Mucosa of gallbladder (tissue), 1 donor: ENCODE measurements around the gene SLC25A21. TPM values are rescaled to one million over a fixed set of nuclear protein-coding genes. Genes with fewer than 3 reads are reported as not detected.

Experiments used
- DNase-seq: peaks from one replicate; pipeline ENCODE4 v3.0.0-alpha.2; 2020; ENCODE audit warnings: low spot score
- total RNA-seq: library from RNA; stranded (reverse); gene quantifications from one replicate; pipeline ENCODE4 v1.2.1, GENCODE V29; 2021
- donor health status: DM: no; HTN: no; CAD: no.

Gene SLC25A21
- total RNA-seq, 1 donor from 2014 or later = 1.6 TPM

DNA sequence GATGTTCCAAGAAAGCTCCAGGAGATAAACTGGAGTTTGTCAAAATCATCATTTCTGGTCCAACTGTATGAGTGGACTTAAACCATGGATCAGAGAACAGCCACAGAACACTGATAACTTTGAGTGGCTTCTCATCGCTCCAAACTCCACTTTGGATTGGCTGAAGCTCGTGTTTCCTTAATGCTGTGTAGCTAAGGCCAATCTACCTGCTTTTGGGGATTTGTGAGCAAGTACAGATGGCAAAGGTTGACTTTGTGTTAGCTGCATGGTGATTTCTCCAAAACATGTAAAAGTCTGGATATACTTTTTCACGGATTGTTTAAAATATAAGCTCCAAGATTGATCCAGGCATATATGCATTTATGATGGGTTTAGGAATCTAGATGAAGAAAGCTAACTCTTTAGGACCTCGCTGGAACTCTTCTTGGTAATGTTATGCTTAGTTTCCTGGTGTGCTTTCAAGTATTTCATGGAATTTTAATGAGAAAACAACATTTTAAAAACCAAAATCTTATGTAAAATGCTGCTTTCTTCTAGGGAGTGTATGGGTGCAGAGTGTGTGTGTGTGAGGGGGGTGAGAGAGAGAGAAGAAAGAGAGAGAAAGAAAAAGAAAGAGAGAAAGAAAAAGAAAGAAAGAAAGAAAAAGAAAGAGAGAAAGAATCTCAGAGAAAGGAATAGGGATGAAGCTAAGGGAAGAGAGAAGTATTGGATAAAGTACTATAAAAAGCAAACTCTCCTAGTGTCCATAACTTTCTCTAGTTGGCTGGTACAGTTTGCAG lies 522.3 kb downstream of the SLC25A21 start:
- no peak for DNase-seq

DNA sequence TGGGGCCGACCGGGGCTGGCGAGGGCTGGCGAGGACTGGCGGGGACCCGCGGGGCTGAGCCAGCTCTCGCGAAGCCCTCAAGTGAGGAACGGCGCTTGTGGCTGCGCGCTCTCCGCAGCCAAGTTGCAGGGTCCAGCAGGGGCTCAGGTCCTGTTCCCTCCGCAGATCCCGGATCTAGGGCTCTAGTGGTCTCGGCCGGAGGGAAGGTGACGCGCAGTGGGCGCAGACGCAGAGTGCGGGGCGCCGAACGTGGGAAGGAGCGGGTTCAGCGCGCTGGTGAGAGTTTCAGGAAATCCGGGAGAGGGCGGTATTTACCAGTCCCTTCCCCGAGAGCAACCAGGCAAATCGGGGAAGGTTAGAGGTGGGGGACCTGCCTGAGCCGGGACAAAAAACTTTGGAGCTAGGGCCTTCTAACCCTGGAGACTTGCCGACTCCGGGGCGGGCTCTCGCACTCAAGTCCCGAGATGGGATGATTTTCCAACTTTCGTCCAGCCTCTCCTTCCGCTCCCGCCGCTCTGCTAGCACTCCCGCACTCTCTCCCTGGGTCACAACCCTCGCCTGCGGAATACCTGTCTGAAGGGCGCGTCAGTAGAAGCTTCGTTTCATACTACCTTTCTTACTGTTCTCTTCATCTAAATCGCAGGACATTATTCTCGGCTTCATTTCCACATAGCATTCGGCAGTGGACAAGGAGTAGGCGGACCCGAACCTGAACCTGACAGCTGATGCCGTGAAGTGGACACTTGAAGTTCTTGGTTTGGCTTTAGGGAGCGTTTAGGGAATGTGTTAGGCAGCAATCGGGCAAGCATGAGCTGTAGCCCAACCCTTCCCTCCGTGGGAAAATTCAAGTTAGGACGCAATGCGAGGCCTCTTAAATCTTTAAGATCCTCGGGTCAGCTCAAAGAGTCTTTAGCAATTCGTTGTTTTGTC lies 524.3 kb downstream of the SLC25A21 start:
- DNase-seq = no peak

DNA sequence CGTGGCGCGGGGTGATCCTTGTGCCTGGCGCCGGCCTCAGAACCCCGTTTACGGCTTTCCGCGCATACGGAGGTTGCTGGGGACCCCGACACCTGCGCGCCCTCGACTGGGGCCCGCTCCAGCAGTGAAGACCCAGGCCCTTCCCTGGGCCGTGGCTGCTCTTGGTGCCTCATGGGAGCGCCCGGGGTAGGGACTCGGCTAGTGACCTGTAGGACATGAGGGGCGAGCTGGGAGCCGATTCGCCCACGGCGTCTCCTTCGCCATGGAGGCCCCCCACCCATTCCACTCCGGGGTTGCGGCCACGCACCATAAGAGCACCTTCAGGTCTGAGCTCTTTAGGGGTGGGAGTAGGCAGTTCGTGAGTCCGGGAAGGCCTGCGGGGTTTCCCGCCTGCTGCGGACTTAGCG lies 525.0 kb downstream of the SLC25A21 start:
- no peak for DNase-seq

DNA sequence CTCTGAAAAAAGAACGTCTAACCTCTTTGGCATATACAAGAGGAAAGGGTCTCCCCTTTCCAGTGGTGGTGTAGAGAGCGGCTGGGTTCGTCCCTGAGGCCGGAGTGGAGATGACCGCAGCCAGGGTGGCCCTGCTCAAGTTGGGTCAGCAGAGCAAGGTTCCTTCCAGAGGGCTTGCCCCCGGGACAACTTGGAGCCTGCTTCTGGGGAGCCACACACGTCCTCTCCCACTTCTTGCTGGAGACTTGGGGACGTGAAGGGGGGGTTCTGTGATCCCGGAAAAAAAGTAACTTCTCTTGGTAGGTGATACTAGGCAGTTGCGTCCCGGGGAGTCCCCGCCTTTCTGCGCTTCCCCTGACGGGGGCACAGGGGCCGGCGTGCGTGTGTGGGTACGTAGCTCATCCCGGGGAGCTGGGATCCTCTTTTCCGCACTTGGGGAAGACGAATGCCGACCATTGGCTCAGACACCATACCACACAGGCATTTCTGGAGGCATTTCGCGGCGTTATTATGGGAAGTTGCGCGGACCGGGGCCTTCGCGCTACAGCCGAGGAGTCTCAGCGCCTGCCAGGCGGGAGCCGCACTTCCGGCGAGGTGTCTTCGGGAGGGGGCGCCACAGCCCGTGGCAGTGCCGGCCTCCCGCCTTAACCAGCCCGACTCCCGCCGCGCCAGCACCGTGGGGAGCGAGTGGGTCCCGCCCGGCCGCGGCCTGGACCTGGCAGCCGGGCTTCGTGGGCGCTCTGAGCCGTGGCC lies 525.6 kb downstream of the SLC25A21 start:
- DNase-seq = no peak

DNA sequence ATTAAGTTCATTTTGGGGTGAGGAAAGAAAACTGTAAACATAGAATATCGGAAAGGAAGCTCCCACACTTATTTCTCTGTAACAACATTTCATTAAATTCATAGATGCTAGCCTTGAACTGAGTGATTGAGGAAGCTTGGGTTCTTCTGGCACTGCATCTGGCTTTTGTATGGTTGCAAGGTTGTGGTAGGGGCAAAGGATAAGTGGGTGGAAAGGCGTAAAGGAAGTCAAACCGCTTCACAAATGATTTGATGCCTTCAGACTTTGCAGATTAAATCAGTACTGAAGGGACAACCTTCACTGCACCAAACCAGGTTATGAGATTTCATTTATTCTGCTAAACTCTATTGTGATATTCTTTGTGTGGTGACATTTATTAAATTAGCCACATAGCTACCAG lies 538.8 kb downstream of the SLC25A21 start:
- DNase-seq = no peak

Other genes with a start within 250 kb of the SLC25A21 start
- 12.3 TPM for gene MIPOL1, start 25.3 kb upstream of the SLC25A21 start, total RNA-seq